Neural progenitor cell (in vitro differentiated cells): ENCODE measurements around the gene PKD2L2. TPM values are rescaled to one million over a fixed set of nuclear protein-coding genes. Genes with fewer than 3 reads are reported as not detected.

Source experiments
- DNase-seq: peaks from one replicate; pipeline ENCODE4 v3.0.0-alpha.2; 2016; ENCODE audit warnings: low spot score
- H2AFZ ChIP-seq: fragments of 200-600 bp; sonication (generic); replicated peaks from 2 replicates; pipeline ENCODE4 v1.6.1; 2016; ENCODE audit warnings: antibody characterized with exemption
- H3F3A ChIP-seq: fragments of 200-600 bp; sonication (generic); 2 replicates; pipeline ENCODE4 v1.6.1; 2016; ENCODE audit warnings: antibody characterized with exemption, low read depth
- H3K27ac ChIP-seq: fragments of 200-600 bp; sonication (generic); 2 replicates; pipeline ENCODE4 v1.5.1; 2016; ENCODE audit warnings: mild to moderate bottlenecking
- H3K27me3 ChIP-seq: fragments of 200-600 bp; sonication (generic); 2 replicates; pipeline ENCODE4 v1.6.1; 2016; ENCODE audit warnings: mild to moderate bottlenecking, moderate library complexity
- H3K36me3 ChIP-seq: fragments of 200-600 bp; sonication (generic); 2 replicates; pipeline ENCODE4 v1.5.1; 2016
- H3K4me1 ChIP-seq: fragments of 200-600 bp; sonication (generic); 2 replicates; pipeline ENCODE4 v1.6.1; 2016; ENCODE audit warnings: mixed run types
- H3K4me2 ChIP-seq: fragments of 200-600 bp; sonication (generic); 2 replicates; pipeline ENCODE4 v1.6.1; 2016
- H3K4me3 ChIP-seq: fragments of 200-600 bp; sonication (generic); 2 replicates; pipeline ENCODE4 v1.5.1; 2016
- H3K79me2 ChIP-seq: fragments of 200-600 bp; sonication (generic); 2 replicates; pipeline ENCODE4 v1.6.1; 2016; ENCODE audit warnings: low read depth
- H3K9ac ChIP-seq: fragments of 200-600 bp; sonication (generic); 2 replicates; pipeline ENCODE4 v1.6.1; 2016
- H3K9me3 ChIP-seq: fragments of 200-600 bp; sonication (generic); 2 replicates; pipeline ENCODE4 v1.5.1; 2016; ENCODE audit warnings: low read depth
- H4K20me1 ChIP-seq: fragments of 200-600 bp; sonication (generic); 2 replicates; pipeline ENCODE4 v1.6.1; 2016; ENCODE audit warnings: low read depth
- H3K27ac Mint-ChIP-seq: 3 replicates; pipeline ENCODE4 v1.8.0; 2021; ENCODE audit warnings: mixed read lengths
- H3K27me3 Mint-ChIP-seq: 2 replicates; pipeline ENCODE4 v1.8.0; 2022; ENCODE audit warnings: low read depth, mild to moderate bottlenecking, inconsistent platforms, moderate library complexity, mixed read lengths; ENCODE audit not compliant: insufficient read depth
- H3K36me3 Mint-ChIP-seq: 3 replicates; pipeline ENCODE4 v1.8.0; 2021; ENCODE audit warnings: mixed read lengths
- H3K4me1 Mint-ChIP-seq: 3 replicates; pipeline ENCODE4 v1.8.0; 2021; ENCODE audit warnings: mixed read lengths
- H3K4me3 Mint-ChIP-seq: 3 replicates; pipeline ENCODE4 v1.8.0; 2021; ENCODE audit warnings: mild to moderate bottlenecking, moderate library complexity, mixed read lengths
- H3K9me3 Mint-ChIP-seq: 3 replicates; pipeline ENCODE4 v1.8.0; 2020; ENCODE audit warnings: mixed read lengths
- CTCF ChIP-seq: fragments of 200-600 bp; sonication (generic); IDR thresholded peaks from 2 replicates; pipeline ENCODE4 v1.5.1; 2017; ENCODE audit warnings: antibody characterized with exemption, mild to moderate bottlenecking
- EZH2 ChIP-seq: fragments of 200-600 bp; sonication (generic); IDR thresholded peaks from 2 replicates; pipeline ENCODE4 v1.6.1; 2017; ENCODE audit warnings: antibody characterized with exemption, mild to moderate bottlenecking, moderate library complexity
- EZH2phosphoT487 ChIP-seq: fragments of 200-600 bp; sonication (generic); IDR thresholded peaks from 2 replicates; pipeline ENCODE4 v1.6.1; 2017; ENCODE audit warnings: antibody characterized with exemption
- total RNA-seq: library from RNA; depleted of rRNA; stranded (reverse); fragments of >200 nt; gene quantifications from 2 replicates; pipeline ENCODE4 v1.2.3, GENCODE V29; 2015; ENCODE audit warnings: low replicate concordance

PKD2L2 gene
- total RNA-seq, 1 donor from 2014 or later: not detected

DNA sequence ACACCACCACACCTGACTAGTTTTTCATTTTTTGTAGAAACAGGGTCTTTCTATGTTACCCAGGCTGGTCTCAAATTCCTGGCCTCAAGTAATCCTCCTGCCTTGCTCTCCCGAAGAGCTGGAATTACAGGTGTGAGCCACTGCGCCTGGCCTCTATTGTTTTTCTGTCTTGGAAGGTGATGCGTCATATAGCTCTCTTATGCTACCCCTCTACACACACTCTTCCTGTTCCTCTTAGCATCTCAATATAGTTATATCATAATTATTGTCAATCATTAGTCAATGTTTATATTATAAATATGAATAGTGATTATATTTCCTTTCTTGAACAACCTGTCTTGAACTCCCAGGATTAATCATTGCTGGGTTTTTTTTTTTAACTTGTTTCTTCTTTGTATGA, 7.3 kb downstream of the PKD2L2 start:
- Mint-ChIP-seq H3K27me3 (no peaks in the 10 kb centered on the region), H3K4me3 (no peak overlapping the region), H3K9me3 (no peaks in the 10 kb centered on the region), H3K4me1 (peaks cover 4% of the 10 kb centered on the region), H3K36me3 (no peaks in the 10 kb centered on the region), H3K27ac (no peak overlapping the region)
- H3K27me3 ChIP-seq: no peaks in the 10 kb centered on the region
- H3F3A ChIP-seq: no peaks in the 10 kb centered on the region
- no peak for DNase-seq
- no peaks in the 10 kb centered on the region for H3K79me2 ChIP-seq
- H3K9me3 ChIP-seq: no peaks in the 10 kb centered on the region
- no peaks in the 10 kb centered on the region for H3K4me1 ChIP-seq
- peak overlapping the region; percentile 50 for H2AFZ ChIP-seq
- H3K4me3 ChIP-seq: no peak overlapping the region
- no peaks in the 10 kb centered on the region for H4K20me1 ChIP-seq
- TF ChIP-seq EZH2 (no peak), EZH2phosphoT487 (no peak), CTCF (no peak)
- no peak overlapping the region for H3K4me2 ChIP-seq
- no peaks in the 10 kb centered on the region for H3K36me3 ChIP-seq
- H3K9ac ChIP-seq: no peak overlapping the region
- no peak overlapping the region for H3K27ac ChIP-seq

DNA sequence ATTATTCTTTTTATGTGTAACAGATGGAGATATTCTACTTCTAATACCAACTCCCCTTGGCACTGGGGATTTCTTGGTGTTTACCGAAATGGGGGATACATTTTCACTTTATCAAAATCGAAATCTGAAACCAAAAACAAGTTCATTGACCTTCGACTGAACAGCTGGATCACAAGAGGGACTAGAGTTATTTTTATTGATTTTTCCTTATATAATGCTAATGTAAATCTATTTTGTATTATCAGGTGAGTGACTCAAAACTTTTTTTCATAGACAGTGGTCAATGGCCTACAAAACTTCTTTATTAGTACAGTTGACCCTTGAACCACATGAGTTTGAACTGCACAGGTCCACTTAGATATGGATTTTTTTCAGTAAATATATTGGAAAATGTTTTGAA, 10.2 kb downstream of the PKD2L2 start:
- no peak overlapping the region for H3K4me2 ChIP-seq
- no peaks in the 10 kb centered on the region for H3K36me3 ChIP-seq
- H4K20me1 ChIP-seq: no peaks in the 10 kb centered on the region
- peaks cover 3% of the 10 kb centered on the region for H3K27me3 Mint-ChIP-seq
- no peak overlapping the region for H3K9ac ChIP-seq
- H3K4me3 ChIP-seq: no peak overlapping the region
- H3K36me3 Mint-ChIP-seq: no peaks in the 10 kb centered on the region
- H3K4me1 Mint-ChIP-seq: peaks cover 12% of the 10 kb centered on the region
- TF ChIP-seq CTCF: no peak
- TF ChIP-seq EZH2: no peak
- no peak for TF ChIP-seq EZH2phosphoT487
- no peak overlapping the region for H2AFZ ChIP-seq
- no peaks in the 10 kb centered on the region for H3F3A ChIP-seq
- no peaks in the 10 kb centered on the region for H3K79me2 ChIP-seq
- no peaks in the 10 kb centered on the region for H3K4me1 ChIP-seq
- no peaks in the 10 kb centered on the region for H3K9me3 ChIP-seq
- no peaks in the 10 kb centered on the region for H3K9me3 Mint-ChIP-seq
- no peak overlapping the region for H3K4me3 Mint-ChIP-seq
- H3K27me3 ChIP-seq: no peaks in the 10 kb centered on the region
- no peak overlapping the region for H3K27ac Mint-ChIP-seq
- no peak overlapping the region for H3K27ac ChIP-seq
- no peak for DNase-seq

DNA sequence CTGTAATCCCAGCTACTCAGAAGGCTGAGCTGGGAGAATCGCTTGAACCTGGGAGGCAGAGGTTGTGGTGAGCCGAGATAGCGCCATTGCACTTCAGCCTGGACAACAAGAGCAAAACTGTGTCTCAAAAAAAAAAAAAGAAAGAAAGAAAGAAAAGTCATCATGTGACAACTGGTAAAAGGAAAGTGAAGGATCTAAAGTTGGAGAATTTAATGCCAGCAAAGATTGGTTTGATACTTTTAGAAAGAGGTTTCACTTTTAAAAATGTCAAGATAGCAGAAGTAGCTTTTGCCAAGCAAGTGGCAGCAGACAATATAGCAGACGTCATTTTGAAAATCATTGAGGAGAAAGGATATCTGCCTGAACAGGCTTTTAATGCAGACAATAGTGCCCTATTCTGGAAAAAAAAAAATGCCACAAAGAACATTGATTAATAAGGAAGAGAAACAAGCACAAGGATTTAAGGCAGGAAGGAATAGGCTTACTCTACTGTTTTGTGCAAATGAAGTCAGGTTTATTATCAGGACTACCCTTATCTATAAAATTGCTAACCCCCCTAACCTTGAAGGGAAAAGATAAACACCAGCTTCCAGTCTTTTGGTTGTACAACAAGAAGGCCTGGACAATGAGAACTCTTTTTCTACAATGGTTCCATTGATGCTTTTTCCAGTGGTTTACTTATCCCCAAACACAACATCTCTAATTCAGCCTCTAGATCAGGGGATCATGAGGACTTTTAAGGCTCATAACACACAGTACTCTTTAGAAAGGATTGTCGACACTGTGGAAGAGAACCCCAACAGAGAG, 12.0 kb downstream of the PKD2L2 start:
- peaks cover 12% of the 10 kb centered on the region for H3K4me1 Mint-ChIP-seq
- DNase-seq: no peak
- no peak overlapping the region for H3K4me3 Mint-ChIP-seq
- H3F3A ChIP-seq: no peaks in the 10 kb centered on the region
- peak overlapping the region; percentile 13 for H2AFZ ChIP-seq
- no peak overlapping the region for H3K27ac Mint-ChIP-seq
- no peaks in the 10 kb centered on the region for H3K36me3 ChIP-seq
- H3K9me3 ChIP-seq: no peaks in the 10 kb centered on the region
- H3K4me3 ChIP-seq: no peak overlapping the region
- H3K79me2 ChIP-seq: no peaks in the 10 kb centered on the region
- no peaks in the 10 kb centered on the region for H3K36me3 Mint-ChIP-seq
- H3K9ac ChIP-seq: no peak overlapping the region
- H4K20me1 ChIP-seq: no peaks in the 10 kb centered on the region
- H3K27me3 Mint-ChIP-seq: peaks cover 3% of the 10 kb centered on the region
- TF ChIP-seq EZH2 (no peak), EZH2phosphoT487 (no peak)
- H3K27me3 ChIP-seq: no peaks in the 10 kb centered on the region
- H3K4me2 ChIP-seq: no peak overlapping the region
- no peak overlapping the region for H3K27ac ChIP-seq
- no peaks in the 10 kb centered on the region for H3K9me3 Mint-ChIP-seq
- H3K4me1 ChIP-seq: no peaks in the 10 kb centered on the region

- H3K4me1 ChIP-seq: no peaks in the 10 kb centered on the region
- no peak overlapping the region for H3K4me3 ChIP-seq
- no peaks in the 10 kb centered on the region for H3K36me3 Mint-ChIP-seq
- H3K27ac ChIP-seq: no peak overlapping the region
- no peaks in the 10 kb centered on the region for H3K79me2 ChIP-seq
- peak overlapping the region; percentile 21 for H3K27ac Mint-ChIP-seq
- peaks cover 3% of the 10 kb centered on the region for H3K27me3 Mint-ChIP-seq
- no peak overlapping the region for H3K4me3 Mint-ChIP-seq
- no peak overlapping the region for H3K9ac ChIP-seq
- no peaks in the 10 kb centered on the region for H3F3A ChIP-seq
- DNase-seq: no peak
- peaks cover 12% of the 10 kb centered on the region for H3K4me1 Mint-ChIP-seq
- no peak for TF ChIP-seq EZH2
- TF ChIP-seq EZH2phosphoT487: no peak
- TF ChIP-seq CTCF: no peak
- H3K4me2 ChIP-seq: no peak overlapping the region
- no peak overlapping the region for H2AFZ ChIP-seq
- no peaks in the 10 kb centered on the region for H3K9me3 ChIP-seq
- no peaks in the 10 kb centered on the region for H3K36me3 ChIP-seq
- no peaks in the 10 kb centered on the region for H3K27me3 ChIP-seq
- no peaks in the 10 kb centered on the region for H4K20me1 ChIP-seq
- no peaks in the 10 kb centered on the region for H3K9me3 Mint-ChIP-seq
Observed at GRCh38 chr5:137902408-137903133, 13.3 kb downstream of the PKD2L2 start.
